Neural cell (in vitro differentiated cells): ENCODE data around the gene DNASE1L2. TPM values are rescaled to one million over a fixed set of nuclear protein-coding genes. Genes with fewer than 3 reads are reported as not detected.

Experiments used
- H2AFZ ChIP-seq: fragments of 200-600, 300-800 bp; sonication (generic), shearing (Covaris generic); 2 replicates; pipeline ENCODE4 v1.6.0; 2014; ENCODE audit warnings: low read depth, mild to moderate bottlenecking, antibody characterized with exemption, low read length, moderate library complexity
- H3F3A ChIP-seq: fragments of 200-600 bp; shearing (Covaris generic); 2 replicates; pipeline ENCODE4 v1.6.1; 2016; ENCODE audit warnings: mild to moderate bottlenecking, moderate library complexity, mixed read lengths, antibody characterized with exemption, low read length; ENCODE audit not compliant: insufficient read depth, poor library complexity, severe bottlenecking
- H3K27ac ChIP-seq: fragments of 200-600, 300-800 bp; sonication (generic), shearing (Covaris generic); 2 replicates; pipeline ENCODE4 v1.5.1; 2014; ENCODE audit warnings: mild to moderate bottlenecking, low read length, moderate library complexity
- H3K27me3 ChIP-seq: fragments of 300-800, 200-600 bp; sonication (generic), shearing (Covaris generic); 2 replicates; pipeline ENCODE4 v1.6.0; 2014; ENCODE audit warnings: mild to moderate bottlenecking, low read depth, low read length, moderate library complexity; ENCODE audit not compliant: insufficient read depth
- H3K36me3 ChIP-seq: fragments of 300-800, 200-600 bp; sonication (generic), shearing (Covaris generic); 2 replicates; pipeline ENCODE4 v1.5.1; 2014; ENCODE audit warnings: mild to moderate bottlenecking, antibody characterized with exemption, low read length, moderate library complexity; ENCODE audit not compliant: insufficient read depth
- H3K4me2 ChIP-seq: fragments of 300-800, 200-600 bp; sonication (generic), shearing (Covaris generic); 2 replicates; pipeline ENCODE4 v1.6.0; 2014; ENCODE audit warnings: mild to moderate bottlenecking, low read length
- H3K4me3 ChIP-seq: fragments of 300-800, 200-600 bp; sonication (generic), shearing (Covaris generic); 2 replicates; pipeline ENCODE4 v1.5.1; 2014; ENCODE audit warnings: mild to moderate bottlenecking, low read length, moderate library complexity
- H3K79me2 ChIP-seq: fragments of 200-600 bp; shearing (Covaris generic); replicated peaks from 2 replicates; pipeline ENCODE4 v1.6.0; 2014; ENCODE audit warnings: mild to moderate bottlenecking, low read length, moderate library complexity; ENCODE audit not compliant: insufficient read depth
- H3K9ac ChIP-seq: fragments of 300-800, 200-600 bp; sonication (generic), shearing (Covaris generic); 2 replicates; pipeline ENCODE4 v1.6.1; 2016; ENCODE audit warnings: mild to moderate bottlenecking, low read length, mixed read lengths
- H3K9me2 ChIP-seq: fragments of 200-600 bp; shearing (Covaris generic); 2 replicates; pipeline ENCODE4 v1.6.1; 2016; ENCODE audit warnings: mild to moderate bottlenecking, low read length, mixed read lengths; ENCODE audit not compliant: insufficient read depth
- H3K9me3 ChIP-seq: fragments of 200-600, 300-800 bp; sonication (generic), shearing (Covaris generic); 2 replicates; pipeline ENCODE4 v1.6.1; 2016; ENCODE audit warnings: mild to moderate bottlenecking, mixed run types, low read length, moderate library complexity, mixed read lengths
- H4K20me1 ChIP-seq: fragments of 200-600 bp; shearing (Covaris generic); 2 replicates; pipeline ENCODE4 v1.6.1; 2016; ENCODE audit warnings: mild to moderate bottlenecking, mixed run types; ENCODE audit not compliant: insufficient read depth
- CTCF ChIP-seq: fragments of 450-650 bp; IDR thresholded peaks from 2 replicates; pipeline ENCODE4 v1.5.1; 2014; ENCODE audit warnings: antibody characterized with exemption, mild to moderate bottlenecking, moderate library complexity; ENCODE audit not compliant: poor library complexity, severe bottlenecking
- EP300 ChIP-seq: fragments of 450-650 bp; conservative IDR thresholded peaks from 2 replicates; pipeline ENCODE4 v1.6.1; 2014; ENCODE audit warnings: antibody characterized with exemption, mild to moderate bottlenecking, moderate library complexity; ENCODE audit not compliant: poor library complexity, severe bottlenecking
- EZH2 ChIP-seq: fragments of 200-600, 300-800 bp; shearing (Covaris generic), sonication (generic); IDR thresholded peaks from 2 replicates; pipeline ENCODE4 v1.6.1; 2014; ENCODE audit warnings: antibody characterized with exemption, low read length, borderline replicate concordance, mild to moderate bottlenecking; ENCODE audit not compliant: insufficient read depth, poor library complexity, severe bottlenecking
- MXI1 ChIP-seq: fragments of 450-650 bp; conservative IDR thresholded peaks from 2 replicates; pipeline ENCODE4 v1.6.1; 2014; ENCODE audit warnings: antibody characterized with exemption, mild to moderate bottlenecking; ENCODE audit not compliant: poor library complexity, severe bottlenecking
- POLR2AphosphoS5 ChIP-seq: IDR thresholded peaks from 2 replicates; pipeline ENCODE4 v1.6.1; 2012
- RAD21 ChIP-seq: fragments of 450-650 bp; conservative IDR thresholded peaks from 2 replicates; pipeline ENCODE4 v1.6.1; 2014; ENCODE audit warnings: antibody characterized with exemption, mild to moderate bottlenecking, moderate library complexity
- REST ChIP-seq: IDR thresholded peaks from 2 replicates; pipeline ENCODE4 v1.6.1; 2012; ENCODE audit warnings: borderline replicate concordance
- SMC3 ChIP-seq: fragments of 450-650 bp; conservative IDR thresholded peaks from 2 replicates; pipeline ENCODE4 v1.6.1; 2014; ENCODE audit warnings: antibody characterized with exemption, mild to moderate bottlenecking, moderate library complexity; ENCODE audit not compliant: poor library complexity
- TAF1 ChIP-seq: IDR thresholded peaks from 2 replicates; pipeline ENCODE4 v1.6.1; 2012; ENCODE audit warnings: low read depth
- polyA plus RNA-seq: library from polyadenylated mRNA; depleted of rRNA; stranded (reverse); fragments of >200 nt; gene quantifications from 2 replicates; pipeline ENCODE4 v1.2.3, GENCODE V29; 2014

Gene DNASE1L2
- polyA plus RNA-seq, 1 donor from 2014 or later: 10.2 TPM

GRCh38 chr16:2195322-2196161 is 40.7 kb upstream of the DNASE1L2 start:
- H3K4me3 ChIP-seq: peak overlapping the region; percentile 76
- no peaks in the 10 kb centered on the region for H3K9me2 ChIP-seq
- H3K36me3 ChIP-seq: no peaks in the 10 kb centered on the region
- H3K4me2 ChIP-seq: peak overlapping the region; percentile 80
- H4K20me1 ChIP-seq: no peaks in the 10 kb centered on the region
- no peak overlapping the region for H2AFZ ChIP-seq
- no peaks in the 10 kb centered on the region for H3F3A ChIP-seq
- no peaks in the 10 kb centered on the region for H3K9me3 ChIP-seq
- H3K27ac ChIP-seq: no peak overlapping the region
- H3K27me3 ChIP-seq: peaks cover 3% of the 10 kb centered on the region
- peak overlapping the region; percentile 73 for H3K9ac ChIP-seq
- TF ChIP-seq MXI1 (peak; percentile 47), SMC3 (no peak)
- H3K79me2 ChIP-seq: peaks cover 2% of the 10 kb centered on the region

- Histone ChIP-seq H4K20me1 (no peaks in the 10 kb centered on the region), H3K27ac (no peak within 1 kb of the TSS), H3K9me3 (no peaks in the 10 kb centered on the region), H3K4me2 (peak within 1 kb of the TSS; percentile 80), H3F3A (no peaks in the 10 kb centered on the region), H3K9ac (peak within 1 kb of the TSS; percentile 73), H3K9me2 (no peaks in the 10 kb centered on the region), H3K79me2 (peaks cover 2% of the 10 kb centered on the region), H3K27me3 (peaks cover 3% of the 10 kb centered on the region), H3K36me3 (no peaks in the 10 kb centered on the region), H3K4me3 (peak within 1 kb of the TSS; percentile 76), H2AFZ (no peak within 1 kb of the TSS)
- no peak for TF ChIP-seq EZH2
- TF ChIP-seq REST: no peak
- TF ChIP-seq CTCF: no peak
- TF ChIP-seq SMC3: no peak
- TF ChIP-seq TAF1: no peak
- no peak for TF ChIP-seq EP300
- TF ChIP-seq RAD21: no peak
- TF ChIP-seq POLR2AphosphoS5: no peak
- no peak for TF ChIP-seq MXI1
Observed at GRCh38 chr16:2196162-2196980, 39.9 kb upstream of the DNASE1L2 start, which contains the start of gene CASKIN1. TSS of gene CASKIN1 (minus strand) at chr16:2196605. CDS start at chr16:2196432, 173 bp downstream.
